NCI-H1694 (cell line): Measurements from ENCODE around the gene MEST.
"Not testable (repeated sequence)": the region's sequence is repeated elsewhere in the genome, so short reads cannot be mapped to it uniquely, and the experiment has no call there.

ENCODE experiments used
- DNase-seq: peaks from one replicate; lab custom pipeline; 2025; lab: John Stamatoyannopoulos, UW

Gene MEST

GRCh38 chr7:130523519-130524125 is 31.7 kb downstream of the MEST start:
- not testable (repeated sequence) for DNase-seq

GRCh38 chr7:130524628-130525027 is 32.7 kb downstream of the MEST start:
- DNase-seq = no peak

GRCh38 chr7:130527752-130528355 is 36.0 kb downstream of the MEST start:
- DNase-seq = not testable (repeated sequence)

- no peak for DNase-seq
These were observed 37.5 kb downstream of the MEST start for GRCh38 chr7:130529417-130529816.

- not testable (repeated sequence) for DNase-seq
These were observed 46.0 kb downstream of the MEST start for GRCh38 chr7:130537894-130538293.

GRCh38 chr7:130541287-130541686 is 49.4 kb downstream of the MEST start:
- DNase-seq = not testable (repeated sequence)

- DNase-seq = not testable (repeated sequence)
These were observed 50.4 kb downstream of the MEST start for GRCh38 chr7:130542297-130542696.

- no peak for DNase-seq
These were observed 51.7 kb downstream of the MEST start for GRCh38 chr7:130543487-130544010.

GRCh38 chr7:130544356-130544755 is 52.5 kb downstream of the MEST start:
- DNase-seq = no peak

- no peak for DNase-seq
These were observed 61.6 kb downstream of the MEST start for GRCh38 chr7:130553398-130554029.

GRCh38 chr7:130554481-130554880 is 62.6 kb downstream of the MEST start:
- DNase-seq = no peak
